ENCODE measurements around the gene MAFG.

GRCh38 chr17:81955058-81955681 is 27.6 kb upstream of the MAFG start:
- TF ChIP-seq EZH2 (IDR thresholded peaks at IDR 0.05; ENCODE audit: borderline replicate concordance) (no peak), EZH2phosphoT487 (IDR thresholded peaks at IDR 0.05; ENCODE audit: low read depth, severe bottlenecking, unreplicated experiment) (no peak)
- TF ChIP-seq, protein P1, sequence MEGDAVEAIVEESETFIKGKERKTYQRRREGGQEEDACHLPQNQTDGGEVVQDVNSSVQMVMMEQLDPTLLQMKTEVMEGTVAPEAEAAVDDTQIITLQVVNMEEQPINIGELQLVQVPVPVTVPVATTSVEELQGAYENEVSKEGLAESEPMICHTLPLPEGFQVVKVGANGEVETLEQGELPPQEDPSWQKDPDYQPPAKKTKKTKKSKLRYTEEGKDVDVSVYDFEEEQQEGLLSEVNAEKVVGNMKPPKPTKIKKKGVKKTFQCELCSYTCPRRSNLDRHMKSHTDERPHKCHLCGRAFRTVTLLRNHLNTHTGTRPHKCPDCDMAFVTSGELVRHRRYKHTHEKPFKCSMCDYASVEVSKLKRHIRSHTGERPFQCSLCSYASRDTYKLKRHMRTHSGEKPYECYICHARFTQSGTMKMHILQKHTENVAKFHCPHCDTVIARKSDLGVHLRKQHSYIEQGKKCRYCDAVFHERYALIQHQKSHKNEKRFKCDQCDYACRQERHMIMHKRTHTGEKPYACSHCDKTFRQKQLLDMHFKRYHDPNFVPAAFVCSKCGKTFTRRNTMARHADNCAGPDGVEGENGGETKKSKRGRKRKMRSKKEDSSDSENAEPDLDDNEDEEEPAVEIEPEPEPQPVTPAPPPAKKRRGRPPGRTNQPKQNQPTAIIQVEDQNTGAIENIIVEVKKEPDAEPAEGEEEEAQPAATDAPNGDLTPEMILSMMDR (IDR thresholded peaks at IDR 0.05; ENCODE audit: poor library complexity): no peak

Data from hepatocyte (in vitro differentiated cells).